Endothelial cell of umbilical vein (primary cell): ENCODE results near the gene LENG9. TPM values are rescaled to one million over a fixed set of nuclear protein-coding genes. Genes with fewer than 3 reads are reported as not detected.

Source experiments
- BruUV-seq: library from RNA; stranded (reverse); fragments of 400-500 nt; replicated peaks from 2 replicates; lab custom pipeline; 2021; lab: Mats Ljungman, UMichigan
- CTCF ChIA-PET: fragments of 300-600, 350-600 bp; sonication (Branson Sonifier 250); formaldehyde crosslinking; loops from one replicate; lab custom pipeline; 2021; ENCODE audit warnings: antibody characterized with exemption, inconsistent platforms; lab: Charles Lee
- POLR2A ChIA-PET: fragments of 300-600, 350-600 bp; sonication (Branson Sonifier 250); formaldehyde crosslinking; loops from one replicate; lab custom pipeline; 2021; ENCODE audit warnings: antibody characterized with exemption, inconsistent platforms; lab: Charles Lee
- DNase-seq: peaks from one replicate; pipeline ENCODE4 v3.0.0-alpha.2; 2011; ENCODE audit warnings: low read depth, low spot score
- FAIRE-seq: peaks from 2 replicates; lab custom pipeline; 2011; peaks lifted over from hg19 to GRCh38; lab: Jason Lieb, UNC
- H2AFZ ChIP-seq: 2 replicates; pipeline ENCODE4 v1.6.0; 2012; ENCODE audit warnings: low read depth, low read length, control low read depth, inconsistent platforms
- H3K27ac ChIP-seq: 2 replicates; pipeline ENCODE4 v1.5.1; 2011; ENCODE audit warnings: low read depth, mild to moderate bottlenecking, control low read depth, low read length, moderate library complexity; ENCODE audit not compliant: insufficient read depth
- H3K27me3 ChIP-seq, 2 experiments: 2 replicates each; pipeline versions ENCODE4 v1.6.0 to v1.6.1; 2011; ENCODE audit warnings: low read length in 2 of 2, mixed read lengths in 1 of 2; ENCODE audit not compliant: control insufficient read depth in 2 of 2, insufficient read depth in 2 of 2
- H3K36me3 ChIP-seq, 2 experiments: 2 replicates in 1 of 2; 3 replicates in 1 of 2; pipeline ENCODE4 v1.5.1; 2011; ENCODE audit warnings: low read length in 2 of 2, mild to moderate bottlenecking in 1 of 2, moderate library complexity in 1 of 2; ENCODE audit not compliant: control insufficient read depth in 2 of 2, insufficient read depth in 2 of 2; ENCODE audit errors: extremely low read depth in 1 of 2
- H3K4me1 ChIP-seq: 3 replicates; pipeline ENCODE4 v1.5.1; 2011; ENCODE audit warnings: mild to moderate bottlenecking, low read length; ENCODE audit not compliant: control insufficient read depth, insufficient read depth; ENCODE audit errors: extremely low read depth
- H3K4me2 ChIP-seq: 2 replicates; pipeline ENCODE4 v1.6.1; 2011; ENCODE audit warnings: low read length, control low read depth, mixed read lengths; ENCODE audit not compliant: insufficient read depth
- H3K4me3 ChIP-seq, 3 experiments: fragments of 200-600 bp in 1 of 3; sonication (generic), shearing (Covaris generic) in 1 of 3; replicated peaks in 1 of 3; 2 replicates each; pipeline ENCODE4 v1.5.1; 2011 to 2016; ENCODE audit warnings: control low read depth in 3 of 3, low read length in 3 of 3, mild to moderate bottlenecking in 2 of 3, inconsistent platforms in 1 of 3, low read depth in 1 of 3, moderate library complexity in 1 of 3; ENCODE audit not compliant: insufficient read depth in 1 of 3
- H3K79me2 ChIP-seq: 2 replicates; pipeline ENCODE4 v1.6.0; 2012; ENCODE audit warnings: low read length, inconsistent platforms; ENCODE audit not compliant: control insufficient read depth, insufficient read depth
- H3K9ac ChIP-seq: replicated peaks from 2 replicates; pipeline ENCODE3; 2011; ENCODE audit warnings: low read length, control low read depth; ENCODE audit not compliant: insufficient read depth; ENCODE audit errors: extremely low read depth
- H3K9me1 ChIP-seq: replicated peaks from 3 replicates; pipeline ENCODE4 v1.6.0; 2011; ENCODE audit warnings: mild to moderate bottlenecking, low read length; ENCODE audit not compliant: control insufficient read depth, insufficient read depth; ENCODE audit errors: extremely low read depth
- H3K9me3 ChIP-seq: replicated peaks from 2 replicates; pipeline ENCODE4 v1.5.1; 2012; ENCODE audit warnings: low read length, inconsistent platforms; ENCODE audit not compliant: control insufficient read depth, insufficient read depth
- H4K20me1 ChIP-seq: replicated peaks from 2 replicates; pipeline ENCODE3; 2011; ENCODE audit warnings: mild to moderate bottlenecking, low read length; ENCODE audit not compliant: control insufficient read depth, insufficient read depth; ENCODE audit errors: extremely low read depth
- CTCF ChIP-seq, 2 donors: IDR thresholded peaks; 1 replicate in 1 of 2; 2 replicates in 1 of 2; pipeline ENCODE4 v1.5.1; 2011; ENCODE audit warnings: low read length in 2 of 2, mild to moderate bottlenecking in 2 of 2, moderate library complexity in 2 of 2, control low read depth in 1 of 2, inconsistent platforms in 1 of 2, low read depth in 1 of 2; ENCODE audit not compliant: insufficient read depth in 1 of 2; ENCODE audit errors: extremely low read depth in 1 of 2
- FOS ChIP-seq: IDR thresholded peaks from 2 replicates; pipeline ENCODE4 v1.6.1; 2011; ENCODE audit warnings: mild to moderate bottlenecking, low read length, moderate library complexity, borderline replicate concordance; ENCODE audit not compliant: insufficient read depth
- GATA2 ChIP-seq: IDR thresholded peaks from 2 replicates; pipeline ENCODE4 v1.7.0; 2011; ENCODE audit warnings: low read depth, mild to moderate bottlenecking, moderate library complexity, mixed read lengths, low read length; ENCODE audit not compliant: insufficient read length, insufficient read depth
- JUN ChIP-seq: IDR thresholded peaks from 2 replicates; pipeline ENCODE4 v1.6.1; 2011; ENCODE audit warnings: borderline replicate concordance, low read depth; ENCODE audit not compliant: insufficient read length, insufficient read depth
- MYC ChIP-seq: IDR thresholded peaks from one replicate; pipeline ENCODE4 v1.6.1; 2011; ENCODE audit warnings: mild to moderate bottlenecking, low read depth, low read length
- POLR2AphosphoS5 ChIP-seq: IDR thresholded peaks from 2 replicates; pipeline ENCODE4 v1.6.1; 2012; ENCODE audit warnings: low read depth, mild to moderate bottlenecking, control low read depth, low read length, moderate library complexity; ENCODE audit not compliant: insufficient read depth
- dilution Hi-C: fragments of 300-500 bp; cut with MboI; formaldehyde crosslinking; loops from one replicate; pipeline ENCODE4 v1.15.0; 2019; ENCODE audit warnings: low sequenced_read_pairs; ENCODE audit not compliant: extremely low pct_ligation_motif_present
- intact Hi-C: fragments of 100-400 bp; cut with micrococcal nuclease; formaldehyde crosslinking; loops from one replicate; pipeline ENCODE4 v1.10.0; 2022
- polyA plus RNA-seq, 4 experiments: library from polyadenylated mRNA; depleted of rRNA in 3 of 4; stranded (reverse) in 3 of 4; unstranded in 1 of 4; fragments of >200 nt; gene quantifications; 2 replicates each; pipeline versions ENCODE4 v1.2.1 to v1.2.3, GENCODE V29; 2011 to 2012; ENCODE audit warnings: missing spikeins in 1 of 4
- total RNA-seq: library from RNA; stranded (reverse); gene quantifications from 2 replicates; pipeline ENCODE4 v1.2.3, GENCODE V29; 2021
- TF ChIP-seq, protein P1 (sequence below): IDR thresholded peaks from 2 replicates; pipeline ENCODE4 v1.6.1; 2011; ENCODE audit not compliant: insufficient read depth, insufficient read length

LENG9 gene
- total and polyA plus RNA-seq, 2 donors (not counting 3 experiments of a cell fraction or from before 2014, with no cell fraction given) = 0.97 to 2.8 TPM

- ChIA-PET POLR2A (no interaction called here), CTCF (interaction anchor here (1.1 kb wide), 1 partner anchor 14 kb away, joined by 5 read pairs; the partner anchor contains the start of gene LENG8)
- BruUV-seq = no TSS peak
- no peak overlapping the region for H2AFZ ChIP-seq
- no peaks in the 10 kb centered on the region for H3K9me1 ChIP-seq
- dilution Hi-C loops = no loop called here
- no peaks in the 10 kb centered on the region for H4K20me1 ChIP-seq
- H3K27me3 ChIP-seq = peaks cover 0 to 2% of the 10 kb centered on the region in 2 experiments
- no peak overlapping the region for H3K4me3 ChIP-seq
- no peak overlapping the region for H3K4me2 ChIP-seq
- no peak for FAIRE-seq
- no peak for TF ChIP-seq FOS
- TF ChIP-seq MYC = no peak
- no peak for TF ChIP-seq JUN
- TF ChIP-seq, protein P1, sequence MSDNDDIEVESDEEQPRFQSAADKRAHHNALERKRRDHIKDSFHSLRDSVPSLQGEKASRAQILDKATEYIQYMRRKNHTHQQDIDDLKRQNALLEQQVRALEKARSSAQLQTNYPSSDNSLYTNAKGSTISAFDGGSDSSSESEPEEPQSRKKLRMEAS = no peak
- no peak for TF ChIP-seq GATA2
- no peak for TF ChIP-seq CTCF (IDR thresholded peaks at IDR 0.05; ENCODE audit: extremely low read depth in 1 of 2, insufficient read depth in 1 of 2, low read depth in 1 of 2, low read length in 2 of 2)
- TF ChIP-seq POLR2AphosphoS5 = no peak
- no peak overlapping the region for H3K27ac ChIP-seq
- H3K9ac ChIP-seq = no peak overlapping the region
- no peaks in the 10 kb centered on the region for H3K9me3 ChIP-seq
- DNase-seq = no peak
- intact Hi-C loops = no loop called here
- no peaks in the 10 kb centered on the region for H3K79me2 ChIP-seq
- H3K4me1 ChIP-seq = no peaks in the 10 kb centered on the region
- no peaks in the 10 kb centered on the region for H3K36me3 ChIP-seq
Observed at GRCh38 chr19:54433697-54434096, 29.9 kb downstream of the LENG9 start.
